Endothelial cell of umbilical vein (primary cell): ENCODE data around the gene MYL5. TPM values are rescaled to one million over a fixed set of nuclear protein-coding genes. Genes with fewer than 3 reads are reported as not detected.

ENCODE experiments used
- BruUV-seq: library from RNA; stranded (reverse); fragments of 400-500 nt; replicated peaks from 2 replicates; lab custom pipeline; 2021; lab: Mats Ljungman, UMichigan
- CTCF ChIA-PET: fragments of 300-600, 350-600 bp; sonication (Branson Sonifier 250); formaldehyde crosslinking; loops from one replicate; lab custom pipeline; 2021; ENCODE audit warnings: antibody characterized with exemption, inconsistent platforms; lab: Charles Lee
- POLR2A ChIA-PET: fragments of 300-600, 350-600 bp; sonication (Branson Sonifier 250); formaldehyde crosslinking; loops from one replicate; lab custom pipeline; 2021; ENCODE audit warnings: antibody characterized with exemption, inconsistent platforms; lab: Charles Lee
- DNase-seq: peaks from one replicate; pipeline ENCODE4 v3.0.0-alpha.2; 2011; ENCODE audit warnings: low read depth, low spot score
- FAIRE-seq: peaks from 2 replicates; lab custom pipeline; 2011; peaks lifted over from hg19 to GRCh38; lab: Jason Lieb, UNC
- H2AFZ ChIP-seq: 2 replicates; pipeline ENCODE4 v1.6.0; 2012; ENCODE audit warnings: low read depth, low read length, control low read depth, inconsistent platforms
- H3K27ac ChIP-seq: 2 replicates; pipeline ENCODE4 v1.5.1; 2011; ENCODE audit warnings: low read depth, mild to moderate bottlenecking, control low read depth, low read length, moderate library complexity; ENCODE audit not compliant: insufficient read depth
- H3K27me3 ChIP-seq, 2 experiments: 2 replicates each; pipeline versions ENCODE4 v1.6.0 to v1.6.1; 2011; ENCODE audit warnings: low read length in 2 of 2, mixed read lengths in 1 of 2; ENCODE audit not compliant: control insufficient read depth in 2 of 2, insufficient read depth in 2 of 2
- H3K36me3 ChIP-seq, 2 experiments: 2 replicates in 1 of 2; 3 replicates in 1 of 2; pipeline ENCODE4 v1.5.1; 2011; ENCODE audit warnings: low read length in 2 of 2, mild to moderate bottlenecking in 1 of 2, moderate library complexity in 1 of 2; ENCODE audit not compliant: control insufficient read depth in 2 of 2, insufficient read depth in 2 of 2; ENCODE audit errors: extremely low read depth in 1 of 2
- H3K4me1 ChIP-seq: 3 replicates; pipeline ENCODE4 v1.5.1; 2011; ENCODE audit warnings: mild to moderate bottlenecking, low read length; ENCODE audit not compliant: control insufficient read depth, insufficient read depth; ENCODE audit errors: extremely low read depth
- H3K4me2 ChIP-seq: 2 replicates; pipeline ENCODE4 v1.6.1; 2011; ENCODE audit warnings: low read length, control low read depth, mixed read lengths; ENCODE audit not compliant: insufficient read depth
- H3K4me3 ChIP-seq, 3 experiments: fragments of 200-600 bp in 1 of 3; sonication (generic), shearing (Covaris generic) in 1 of 3; replicated peaks in 1 of 3; 2 replicates each; pipeline ENCODE4 v1.5.1; 2011 to 2016; ENCODE audit warnings: control low read depth in 3 of 3, low read length in 3 of 3, mild to moderate bottlenecking in 2 of 3, inconsistent platforms in 1 of 3, low read depth in 1 of 3, moderate library complexity in 1 of 3; ENCODE audit not compliant: insufficient read depth in 1 of 3
- H3K79me2 ChIP-seq: 2 replicates; pipeline ENCODE4 v1.6.0; 2012; ENCODE audit warnings: low read length, inconsistent platforms; ENCODE audit not compliant: control insufficient read depth, insufficient read depth
- H3K9ac ChIP-seq: replicated peaks from 2 replicates; pipeline ENCODE3; 2011; ENCODE audit warnings: low read length, control low read depth; ENCODE audit not compliant: insufficient read depth; ENCODE audit errors: extremely low read depth
- H3K9me1 ChIP-seq: replicated peaks from 3 replicates; pipeline ENCODE4 v1.6.0; 2011; ENCODE audit warnings: mild to moderate bottlenecking, low read length; ENCODE audit not compliant: control insufficient read depth, insufficient read depth; ENCODE audit errors: extremely low read depth
- H3K9me3 ChIP-seq: replicated peaks from 2 replicates; pipeline ENCODE4 v1.5.1; 2012; ENCODE audit warnings: low read length, inconsistent platforms; ENCODE audit not compliant: control insufficient read depth, insufficient read depth
- H4K20me1 ChIP-seq: replicated peaks from 2 replicates; pipeline ENCODE3; 2011; ENCODE audit warnings: mild to moderate bottlenecking, low read length; ENCODE audit not compliant: control insufficient read depth, insufficient read depth; ENCODE audit errors: extremely low read depth
- CTCF ChIP-seq, 2 donors: IDR thresholded peaks; 1 replicate in 1 of 2; 2 replicates in 1 of 2; pipeline ENCODE4 v1.5.1; 2011; ENCODE audit warnings: low read length in 2 of 2, mild to moderate bottlenecking in 2 of 2, moderate library complexity in 2 of 2, control low read depth in 1 of 2, inconsistent platforms in 1 of 2, low read depth in 1 of 2; ENCODE audit not compliant: insufficient read depth in 1 of 2; ENCODE audit errors: extremely low read depth in 1 of 2
- EZH2 ChIP-seq: IDR thresholded peaks from 2 replicates; pipeline ENCODE4 v1.6.1; 2012; ENCODE audit warnings: borderline replicate concordance, low read depth, mild to moderate bottlenecking, moderate library complexity, low read length, inconsistent platforms; ENCODE audit not compliant: severe bottlenecking
- FOS ChIP-seq: IDR thresholded peaks from 2 replicates; pipeline ENCODE4 v1.6.1; 2011; ENCODE audit warnings: mild to moderate bottlenecking, low read length, moderate library complexity, borderline replicate concordance; ENCODE audit not compliant: insufficient read depth
- GATA2 ChIP-seq: IDR thresholded peaks from 2 replicates; pipeline ENCODE4 v1.7.0; 2011; ENCODE audit warnings: low read depth, mild to moderate bottlenecking, moderate library complexity, mixed read lengths, low read length; ENCODE audit not compliant: insufficient read length, insufficient read depth
- JUN ChIP-seq: IDR thresholded peaks from 2 replicates; pipeline ENCODE4 v1.6.1; 2011; ENCODE audit warnings: borderline replicate concordance, low read depth; ENCODE audit not compliant: insufficient read length, insufficient read depth
- MAX ChIP-seq: IDR thresholded peaks from 2 replicates; pipeline ENCODE4 v1.6.1; 2011; ENCODE audit not compliant: insufficient read depth, insufficient read length
- MYC ChIP-seq: IDR thresholded peaks from one replicate; pipeline ENCODE4 v1.6.1; 2011; ENCODE audit warnings: mild to moderate bottlenecking, low read depth, low read length
- POLR2A ChIP-seq: IDR thresholded peaks from 2 replicates; pipeline ENCODE4 v1.6.1; 2012; ENCODE audit warnings: low read depth, mild to moderate bottlenecking, control low read depth, low read length
- POLR2AphosphoS5 ChIP-seq: IDR thresholded peaks from 2 replicates; pipeline ENCODE4 v1.6.1; 2012; ENCODE audit warnings: low read depth, mild to moderate bottlenecking, control low read depth, low read length, moderate library complexity; ENCODE audit not compliant: insufficient read depth
- dilution Hi-C: fragments of 300-500 bp; cut with MboI; formaldehyde crosslinking; loops from one replicate; pipeline ENCODE4 v1.15.0; 2019; ENCODE audit warnings: low sequenced_read_pairs; ENCODE audit not compliant: extremely low pct_ligation_motif_present
- intact Hi-C: fragments of 100-400 bp; cut with micrococcal nuclease; formaldehyde crosslinking; loops from one replicate; pipeline ENCODE4 v1.10.0; 2022
- polyA plus RNA-seq, 4 experiments: library from polyadenylated mRNA; depleted of rRNA in 3 of 4; stranded (reverse) in 3 of 4; unstranded in 1 of 4; fragments of >200 nt; gene quantifications; 2 replicates each; pipeline versions ENCODE4 v1.2.1 to v1.2.3, GENCODE V29; 2011 to 2012; ENCODE audit warnings: missing spikeins in 1 of 4
- total RNA-seq: library from RNA; stranded (reverse); gene quantifications from 2 replicates; pipeline ENCODE4 v1.2.3, GENCODE V29; 2021

Gene MYL5
- total and polyA plus RNA-seq, 2 donors (not counting 3 experiments of a cell fraction or from before 2014, with no cell fraction given) = 12.3 to 13.4 TPM

DNA sequence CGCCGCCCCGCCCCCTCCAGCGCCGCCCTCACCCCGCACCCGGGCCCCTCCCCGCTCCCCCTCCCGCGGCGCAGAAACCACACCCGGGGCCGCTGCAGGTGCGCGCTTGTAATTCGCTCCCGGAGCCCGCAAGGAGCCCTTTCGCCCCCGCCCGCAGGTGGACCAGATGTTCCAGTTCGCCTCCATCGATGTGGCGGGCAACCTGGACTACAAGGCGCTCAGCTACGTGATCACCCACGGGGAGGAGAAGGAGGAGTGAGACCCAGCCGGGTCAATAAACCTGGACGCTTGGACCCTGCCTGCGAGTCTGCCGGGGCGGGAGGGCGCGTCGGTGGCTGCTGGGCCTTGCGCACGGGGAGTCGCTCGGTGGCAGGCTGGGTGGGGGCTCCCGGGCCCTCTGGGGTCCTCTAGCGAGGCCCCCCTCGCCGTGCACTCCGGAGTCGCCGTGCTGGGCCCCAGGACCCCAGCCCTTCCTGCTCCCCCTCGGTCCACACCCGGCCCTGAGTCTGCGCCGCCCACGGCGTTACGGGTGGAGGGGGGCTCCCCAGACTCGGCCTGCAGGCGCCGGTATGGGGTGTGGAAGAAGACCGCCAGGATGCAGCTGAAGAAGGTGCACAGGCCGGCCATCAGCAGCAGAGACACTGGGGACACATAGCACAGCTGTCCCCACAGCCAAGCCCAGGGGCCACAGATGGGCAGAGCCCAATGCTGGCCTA lies 7.6 kb downstream of the MYL5 start:
- ChIA-PET POLR2A (no interaction called here), CTCF (no interaction called here)
- TF ChIP-seq MAX (no peak), POLR2AphosphoS5 (no peak), JUN (no peak), POLR2A (no peak), MYC (no peak), GATA2 (no peak), CTCF (IDR thresholded peaks at IDR 0.05; ENCODE audit: extremely low read depth in 1 of 2, insufficient read depth in 1 of 2, low read depth in 1 of 2, low read length in 2 of 2) (no peak), FOS (no peak), EZH2 (no peak)
- H3K4me1 ChIP-seq = peaks cover 4% of the 10 kb centered on the region
- no peak for DNase-seq
- H3K9ac ChIP-seq = no peak overlapping the region
- no peak for FAIRE-seq
- no peaks in the 10 kb centered on the region for H3K27me3 ChIP-seq
- intact Hi-C loops = no loop called here
- no peaks in the 10 kb centered on the region for H3K9me1 ChIP-seq
- no peaks in the 10 kb centered on the region for H3K9me3 ChIP-seq
- H2AFZ ChIP-seq = no peak overlapping the region
- no peaks in the 10 kb centered on the region for H3K36me3 ChIP-seq
- H3K79me2 ChIP-seq = no peaks in the 10 kb centered on the region
- no peak overlapping the region for H3K4me2 ChIP-seq
- H3K4me3 ChIP-seq = no peak overlapping the region
- no TSS peak for BruUV-seq
- dilution Hi-C loops = no loop called here
- H3K27ac ChIP-seq = no peak overlapping the region
- no peaks in the 10 kb centered on the region for H4K20me1 ChIP-seq
